GM19397 (cell line): ENCODE measurements around the gene KLB.
"Not testable (repeated sequence)": the region's sequence is repeated elsewhere in the genome, so short reads cannot be mapped to it uniquely, and the experiment has no call there.

ENCODE experiments used
- ATAC-seq: cut with Tn5 transposase; IDR thresholded peaks from one replicate; pipeline ENCODE4 v1.9.1; 2021; ENCODE audit warnings: mild to moderate bottlenecking, moderate library complexity; ENCODE audit not compliant: unreplicated experiment

KLB gene

GRCh38 chr4:39406763-39407583 is at the start of gene KLB:
KLB (plus strand) TSS chr4:39406930; CDS start chr4:39406950, 20 bp downstream.
- ATAC-seq, result no peak

DNA sequence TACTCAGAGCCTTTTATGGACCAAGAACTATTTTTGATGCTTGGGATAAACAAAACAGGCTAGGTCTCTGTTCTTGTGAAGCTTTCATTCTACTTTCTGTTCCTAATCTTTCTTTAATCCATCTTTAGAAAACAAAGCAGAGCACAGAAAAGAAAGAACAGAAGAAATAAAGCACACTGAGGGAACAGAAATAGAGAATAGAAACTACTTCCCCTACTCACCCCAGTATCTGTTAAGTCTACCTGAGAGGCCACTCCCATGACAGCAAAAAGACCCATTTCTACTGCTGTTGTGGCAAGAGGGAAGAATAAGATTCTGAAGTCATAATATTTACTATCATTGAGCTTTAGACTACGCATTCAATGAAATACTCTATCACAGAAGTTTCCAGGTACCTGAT is 49.7 kb upstream of the KLB start:
- no peak for ATAC-seq

- not testable (repeated sequence) for ATAC-seq
Observed at GRCh38 chr4:39360611-39361010, 46.1 kb upstream of the KLB start.

DNA sequence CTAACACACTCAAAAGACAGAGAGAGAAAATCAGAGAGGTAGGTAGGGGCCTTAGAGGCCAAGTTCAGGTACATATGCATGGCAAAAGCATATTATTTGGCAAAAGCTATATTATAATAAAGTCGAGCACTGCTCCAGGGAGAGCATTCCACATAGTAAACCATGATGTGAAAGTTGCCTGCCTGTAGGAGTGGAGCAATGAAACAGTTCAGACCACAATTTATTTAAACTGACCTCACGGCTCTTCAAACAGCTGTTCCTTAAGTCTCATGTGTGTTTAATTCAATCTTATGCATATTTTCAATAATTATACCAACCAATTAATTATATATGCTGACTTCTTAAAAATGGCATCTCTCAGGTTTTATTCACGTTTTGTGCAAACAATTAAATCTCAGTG is 43.9 kb upstream of the KLB start:
- no peak for ATAC-seq

DNA sequence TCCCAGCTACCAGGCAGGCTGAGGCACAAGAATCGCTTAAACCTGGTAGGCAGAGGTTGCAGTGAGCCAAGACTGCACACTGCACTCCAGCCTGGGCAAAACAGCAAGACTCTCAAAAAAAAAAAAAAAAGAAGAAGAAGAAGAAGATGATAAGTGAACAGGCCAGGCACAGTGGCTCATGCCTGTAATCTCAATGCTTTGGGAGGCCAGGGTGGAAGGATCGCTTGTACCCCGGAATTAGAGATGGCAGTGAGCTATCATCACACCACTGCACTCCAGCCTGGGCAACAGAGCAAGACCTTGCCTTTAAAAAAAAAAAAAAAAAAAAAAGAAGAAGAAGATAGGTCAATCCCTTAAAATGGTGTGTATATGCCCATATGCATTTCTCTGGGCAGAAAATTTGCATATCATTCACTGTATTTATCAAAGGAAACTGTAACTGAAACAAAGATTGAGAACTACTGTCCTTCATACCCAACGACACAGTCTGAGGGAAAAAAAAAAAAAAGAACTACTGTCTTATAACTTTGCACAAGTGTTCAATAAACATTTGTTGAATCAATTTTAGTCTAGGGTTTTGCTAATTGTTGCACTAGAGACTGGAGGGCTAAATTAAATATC is 42.8 kb upstream of the KLB start:
- no peak for ATAC-seq

- no peak for ATAC-seq
Observed at GRCh38 chr4:39365360-39365759, 41.4 kb upstream of the KLB start.

- ATAC-seq, result peak; percentile 85
Observed at GRCh38 chr4:39365830-39366771, 40.6 kb upstream of the KLB start, which contains the start of gene RFC1. RFC1 (minus strand) TSS chr4:39366362; CDS start chr4:39366241, 121 bp downstream.

DNA sequence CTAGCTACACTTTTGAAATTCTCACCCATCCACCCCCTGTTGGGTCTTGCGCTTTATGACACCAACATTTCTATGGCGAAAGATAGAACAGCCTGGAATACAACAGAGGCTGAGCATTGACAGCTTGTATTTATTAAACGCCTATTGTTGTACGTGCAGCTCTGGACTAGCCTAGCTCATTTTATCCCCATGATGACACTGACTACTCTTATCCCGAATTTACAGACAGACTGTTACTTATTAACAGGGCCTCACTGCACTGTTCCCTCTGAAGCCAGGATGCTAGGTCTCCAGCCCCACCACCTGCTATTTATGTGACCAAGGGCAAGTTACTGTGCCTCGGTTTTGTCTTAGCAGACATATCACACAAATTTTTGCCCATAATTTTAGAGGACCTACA is 39.6 kb upstream of the KLB start:
- ATAC-seq, result no peak

GRCh38 chr4:39369301-39369700 is 37.4 kb upstream of the KLB start:
- no peak for ATAC-seq

DNA sequence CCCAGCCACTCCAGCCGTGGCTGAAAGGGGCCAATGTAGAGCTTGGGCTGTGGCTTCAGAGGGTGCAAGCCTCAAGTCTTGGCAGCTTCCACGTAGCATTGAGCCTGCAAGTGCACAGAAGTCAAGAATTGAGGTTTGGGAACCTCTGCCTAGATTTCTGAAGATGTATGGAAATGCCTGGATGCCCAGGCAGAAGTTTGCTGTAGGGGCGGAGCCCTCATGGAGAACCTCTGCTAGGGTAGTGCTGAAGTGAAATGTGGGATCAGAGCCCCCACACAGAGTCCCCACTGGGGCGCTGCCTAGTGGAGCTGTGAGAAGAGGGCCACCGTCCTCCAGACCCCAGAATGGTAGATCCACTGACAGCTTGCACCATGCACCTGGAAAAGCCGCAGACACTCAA is 35.5 kb upstream of the KLB start:
- not testable (repeated sequence) for ATAC-seq

DNA sequence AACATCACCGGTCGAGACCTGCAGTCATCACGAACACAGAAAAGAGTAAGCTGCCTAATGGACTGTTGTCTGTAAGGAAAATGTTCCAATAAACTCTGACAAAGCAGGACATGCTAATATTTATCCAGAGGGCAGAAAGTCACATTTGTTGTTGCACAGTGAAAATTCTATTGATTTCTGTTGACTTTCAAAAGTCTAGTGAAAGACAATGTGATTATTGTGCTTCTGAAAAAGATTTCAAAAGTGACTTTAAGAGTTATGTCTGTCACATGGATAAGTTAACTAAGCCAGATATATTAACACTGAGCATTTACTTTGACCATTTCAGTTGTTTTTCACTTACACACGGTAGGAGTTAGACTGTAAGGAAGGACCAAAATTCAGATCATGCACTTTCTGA is 31.3 kb upstream of the KLB start:
- no peak for ATAC-seq

DNA sequence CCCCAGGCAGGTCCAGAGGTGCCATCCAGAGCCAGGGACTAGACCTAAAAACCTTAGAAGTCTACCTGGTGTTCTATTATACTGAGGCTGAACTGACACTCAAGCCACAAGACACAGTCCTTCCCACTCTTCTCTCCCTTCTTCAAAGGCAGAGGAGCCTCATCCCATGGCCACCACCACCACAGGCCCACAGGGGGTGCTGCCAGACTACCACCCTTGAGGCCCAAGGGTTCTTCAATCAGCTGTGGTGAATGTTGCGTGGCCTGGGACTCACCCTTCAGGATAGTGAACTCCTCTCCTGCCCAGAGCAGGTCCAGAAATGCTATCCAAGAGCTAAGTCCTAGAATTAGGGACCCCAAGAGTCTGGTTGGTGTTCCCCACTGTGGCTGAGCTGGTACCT is 23.0 kb upstream of the KLB start:
- ATAC-seq, result no peak

DNA sequence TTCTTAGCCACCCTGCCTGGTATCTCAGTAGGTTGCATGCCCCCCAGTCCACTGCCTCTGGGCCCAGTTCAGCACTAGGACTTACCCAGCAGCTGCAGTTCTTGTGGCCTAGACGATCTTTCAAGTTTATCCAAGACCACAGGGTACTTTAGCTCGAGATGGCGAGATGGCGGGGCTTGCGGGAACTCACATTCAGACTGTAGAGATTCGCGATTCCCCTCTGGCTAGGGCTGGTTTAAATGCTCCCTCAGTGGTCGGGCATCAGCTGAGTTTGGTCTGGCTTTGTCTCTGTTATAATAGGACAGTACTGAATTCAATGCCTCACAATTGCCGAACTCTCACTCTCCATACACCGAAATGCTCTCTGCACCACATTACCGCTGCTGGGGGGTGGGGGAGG is 22.2 kb upstream of the KLB start:
- ATAC-seq, result no peak

DNA sequence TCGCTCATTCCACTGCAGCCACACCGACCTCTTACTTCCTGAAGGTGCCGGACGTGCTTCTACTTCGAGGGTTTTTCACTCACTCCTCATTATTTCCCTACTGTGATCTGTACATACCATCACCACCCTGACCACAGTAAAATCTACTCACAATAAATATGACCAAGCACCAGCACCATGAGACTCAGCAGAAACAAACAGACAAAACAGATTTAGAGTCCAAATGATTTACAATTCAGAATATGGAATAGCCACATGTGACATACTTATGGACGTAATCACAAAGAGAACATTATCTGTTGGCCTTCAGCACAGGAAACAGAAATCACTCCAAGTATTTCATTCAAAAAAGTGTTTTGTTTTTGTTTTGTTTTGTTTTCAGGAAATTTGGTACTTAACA is 16.1 kb upstream of the KLB start:
- ATAC-seq, result no peak

GRCh38 chr4:39394706-39395105 is 12.0 kb upstream of the KLB start:
- no peak for ATAC-seq

GRCh38 chr4:39401640-39402039 is 5.1 kb upstream of the KLB start:
- not testable (repeated sequence) for ATAC-seq

- ATAC-seq, result no peak
Observed at GRCh38 chr4:39407584-39407885, 805 bp downstream of the KLB start.

DNA sequence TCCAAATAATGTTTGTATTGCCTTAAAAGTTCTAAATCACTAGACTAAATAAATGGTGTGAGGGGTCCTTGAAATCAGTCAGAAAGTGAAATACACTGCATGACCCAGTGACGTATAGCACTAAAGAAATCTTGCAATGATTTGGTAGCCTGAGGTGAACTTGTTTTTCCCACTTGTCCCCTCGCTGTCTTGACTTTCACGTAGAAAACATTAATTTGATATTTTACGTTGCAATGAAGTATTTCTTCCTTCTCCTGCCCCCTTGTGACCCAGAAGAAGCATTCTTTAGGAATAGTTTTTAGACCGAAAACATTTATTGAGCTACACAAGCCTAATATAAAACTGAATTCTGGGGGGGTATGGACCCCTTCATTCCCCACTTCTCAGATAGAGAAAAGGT is 3.7 kb downstream of the KLB start:
- ATAC-seq, result no peak

GRCh38 chr4:39411561-39411960 is 4.8 kb downstream of the KLB start:
- ATAC-seq, result not testable (repeated sequence)

DNA sequence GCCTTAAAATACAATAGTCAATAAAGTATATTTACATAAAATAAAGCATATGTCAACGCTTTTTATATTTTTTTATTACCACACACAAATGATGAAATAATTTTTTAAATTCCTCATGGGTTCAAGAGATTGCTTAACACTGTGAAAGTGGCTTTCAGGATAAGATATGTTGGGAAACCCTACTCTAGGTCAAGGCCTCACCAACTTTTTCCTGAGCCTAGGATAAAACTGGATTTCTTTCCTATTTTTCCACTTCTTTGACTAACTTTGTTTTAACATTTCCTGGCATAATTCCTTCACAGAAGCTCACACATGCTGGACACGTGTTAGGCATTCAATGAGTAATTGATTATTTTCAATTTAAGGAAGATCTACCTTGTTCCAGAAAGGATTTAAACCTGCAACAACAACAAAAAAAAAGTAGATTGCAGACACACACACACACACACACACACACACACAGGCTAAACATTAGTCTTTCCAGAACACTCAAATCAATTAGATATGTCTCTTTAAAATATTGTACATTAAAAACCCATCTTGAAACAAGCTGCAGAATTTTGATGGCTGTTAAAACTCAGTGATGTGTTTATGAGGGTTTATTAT is 9.1 kb downstream of the KLB start:
- no peak for ATAC-seq

- no peak for ATAC-seq
Observed at GRCh38 chr4:39422247-39422646, 15.5 kb downstream of the KLB start.
